Vagina (tissue), 2 donors: Measurements from ENCODE around the gene NFIA. TPM values are rescaled to one million over a fixed set of nuclear protein-coding genes. Genes with fewer than 3 reads are reported as not detected.

Experiments used
- DNase-seq, 2 donors: peaks; one replicate each; pipeline ENCODE4 v3.0.0-alpha.2; 2017; ENCODE audit errors: extremely low spot score in 2 of 2
- H3K27ac ChIP-seq: fragments of 200-600 bp; sonication (generic); one replicate; pipeline ENCODE4 v1.5.1; 2019
- H3K27me3 ChIP-seq: fragments of 200-600 bp; sonication (generic); one replicate; pipeline ENCODE4 v1.5.1; 2019
- H3K36me3 ChIP-seq, 2 donors: fragments of 200-600 bp; sonication (generic); one replicate each; pipeline ENCODE4 v1.5.1; 2017 to 2019
- H3K4me1 ChIP-seq: fragments of 200-600 bp; sonication (generic); one replicate; pipeline ENCODE4 v1.5.1; 2019
- H3K4me3 ChIP-seq, 2 donors: fragments of 200-600 bp; sonication (generic); 1 replicate in 1 of 2; 2 replicates in 1 of 2; pipeline ENCODE4 v1.5.1; 2016 to 2019
- H3K9me3 ChIP-seq: fragments of 200-600 bp; sonication (generic); one replicate; pipeline ENCODE4 v1.5.1; 2019
- POLR2A ChIP-seq, 2 donors: fragments of 450-650 bp; IDR thresholded peaks; one replicate each; pipeline ENCODE4 v1.6.1; 2017; ENCODE audit warnings: antibody characterized with exemption in 2 of 2, mild to moderate bottlenecking in 2 of 2, moderate library complexity in 2 of 2
- POLR2AphosphoS5 ChIP-seq, 2 donors: sonication (generic); formaldehyde crosslinking; IDR thresholded peaks; one replicate each; pipeline ENCODE4 v1.9.0; 2017; ENCODE audit warnings: antibody characterized with exemption in 2 of 2, mild to moderate bottlenecking in 2 of 2, low read depth in 1 of 2; ENCODE audit not compliant: insufficient read depth in 1 of 2
- intact Hi-C: fragments of 100-400 bp; cut with DNase I; formaldehyde crosslinking; loops from one replicate; pipeline ENCODE4 v1.15.1; 2023
- total RNA-seq: library from RNA; depleted of rRNA; stranded (reverse); fragments of >200 nt; gene quantifications from one replicate; pipeline ENCODE4 v1.2.3, GENCODE V29; 2016
- TF ChIP-seq, protein P1 (sequence below), 3 experiments: fragments of 450-650 bp in 2 of 3; fragments of 200-600 bp in 1 of 3; sonication (generic) in 1 of 3; IDR thresholded peaks; one replicate each; pipeline ENCODE4 v1.5.1; 2017 to 2019; ENCODE audit warnings: antibody characterized with exemption in 3 of 3, mild to moderate bottlenecking in 2 of 3, moderate library complexity in 2 of 3

The NFIA gene
- total RNA-seq, 1 donor from 2014 or later = 59.2 TPM

DNA sequence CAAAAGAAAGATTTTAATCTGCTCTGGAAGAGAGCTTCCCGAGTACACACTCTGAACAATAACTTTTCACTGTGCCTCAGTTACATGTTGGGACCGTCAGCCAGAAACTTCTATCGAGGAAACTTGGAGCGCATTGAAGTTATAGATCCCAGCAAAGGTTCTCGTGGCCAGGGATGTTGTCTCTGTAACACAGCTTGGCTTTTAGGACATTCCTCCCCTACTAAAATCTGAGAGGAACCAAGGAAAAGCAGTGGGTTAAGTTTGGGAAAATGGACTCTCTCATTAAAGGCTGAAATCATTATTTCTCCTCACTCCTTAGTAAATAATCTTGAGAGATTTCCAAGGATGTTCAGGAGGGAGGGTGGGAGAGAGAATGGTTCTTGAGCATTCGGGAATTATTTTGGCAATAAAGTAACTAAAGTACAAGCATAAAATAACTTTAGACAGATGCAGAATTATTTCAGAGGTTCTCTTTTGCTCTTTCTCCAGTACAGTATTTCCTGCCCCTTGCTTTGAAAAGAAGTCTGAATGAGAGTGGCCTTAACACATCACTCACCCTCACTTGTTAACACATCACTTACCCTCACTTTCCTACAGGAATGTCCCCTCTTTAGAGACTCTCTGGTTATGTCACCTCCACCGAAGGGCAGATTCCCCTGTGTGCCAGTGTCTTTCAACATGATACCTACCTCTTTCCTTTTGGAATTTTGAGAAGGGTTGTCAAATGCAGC, 1.8 kb upstream of the NFIA start:
- Histone ChIP-seq H3K4me1 (peaks cover 55% of the 10 kb centered on the region), H3K27me3 (no peaks in the 10 kb centered on the region), H3K4me3 (peak overlapping the region; percentile 4 to 94), H3K27ac (peak overlapping the region; percentile 95), H3K36me3 (no peaks in the 10 kb centered on the region), H3K9me3 (no peaks in the 10 kb centered on the region)
- no peak for DNase-seq
- TF ChIP-seq, protein P1, sequence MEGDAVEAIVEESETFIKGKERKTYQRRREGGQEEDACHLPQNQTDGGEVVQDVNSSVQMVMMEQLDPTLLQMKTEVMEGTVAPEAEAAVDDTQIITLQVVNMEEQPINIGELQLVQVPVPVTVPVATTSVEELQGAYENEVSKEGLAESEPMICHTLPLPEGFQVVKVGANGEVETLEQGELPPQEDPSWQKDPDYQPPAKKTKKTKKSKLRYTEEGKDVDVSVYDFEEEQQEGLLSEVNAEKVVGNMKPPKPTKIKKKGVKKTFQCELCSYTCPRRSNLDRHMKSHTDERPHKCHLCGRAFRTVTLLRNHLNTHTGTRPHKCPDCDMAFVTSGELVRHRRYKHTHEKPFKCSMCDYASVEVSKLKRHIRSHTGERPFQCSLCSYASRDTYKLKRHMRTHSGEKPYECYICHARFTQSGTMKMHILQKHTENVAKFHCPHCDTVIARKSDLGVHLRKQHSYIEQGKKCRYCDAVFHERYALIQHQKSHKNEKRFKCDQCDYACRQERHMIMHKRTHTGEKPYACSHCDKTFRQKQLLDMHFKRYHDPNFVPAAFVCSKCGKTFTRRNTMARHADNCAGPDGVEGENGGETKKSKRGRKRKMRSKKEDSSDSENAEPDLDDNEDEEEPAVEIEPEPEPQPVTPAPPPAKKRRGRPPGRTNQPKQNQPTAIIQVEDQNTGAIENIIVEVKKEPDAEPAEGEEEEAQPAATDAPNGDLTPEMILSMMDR (IDR thresholded peaks at IDR 0.05) = no peak
- TF ChIP-seq POLR2AphosphoS5 (IDR thresholded peaks at IDR 0.05; ENCODE audit: insufficient read depth in 1 of 2, low read depth in 1 of 2) (no peak), POLR2A (IDR thresholded peaks at IDR 0.05) (no peak)
- intact Hi-C loops = loop anchor here (2.0 to 10.0 kb wide), 3 partner anchors 30 to 372 kb away; no protein-coding TSS in a partner anchor

DNA sequence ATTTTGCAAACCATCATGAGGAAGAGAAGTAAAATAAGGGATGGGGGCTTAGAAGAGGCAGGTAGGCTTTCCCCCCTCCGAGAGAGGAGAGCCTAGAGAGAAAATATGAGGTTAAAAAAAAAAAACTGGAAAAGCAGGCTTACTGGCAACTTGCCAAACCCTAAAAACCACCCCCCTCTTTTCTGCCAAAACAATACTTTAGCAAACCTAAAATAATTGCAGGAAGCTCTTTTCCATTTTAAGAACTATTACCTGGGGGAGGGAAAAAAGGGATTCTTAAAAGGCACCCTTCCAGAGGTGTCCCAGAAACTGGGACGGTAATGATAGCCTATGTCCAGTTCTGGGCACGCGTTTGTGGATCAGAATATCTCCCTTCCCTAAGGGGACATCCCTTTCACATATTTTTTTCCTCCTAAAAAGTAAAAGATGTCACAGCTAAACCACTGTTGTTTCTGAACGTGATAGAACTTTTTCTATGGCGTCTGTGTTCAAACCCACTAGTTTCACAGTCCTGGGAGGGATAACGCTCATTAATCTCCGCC, 1.1 kb upstream of the NFIA start:
- H3K4me3 ChIP-seq = peak overlapping the region; percentile 93 to 94
- H3K4me1 ChIP-seq = peaks cover 56% of the 10 kb centered on the region
- H3K9me3 ChIP-seq = no peaks in the 10 kb centered on the region
- intact Hi-C loops = loop anchor here (2.0 to 10.0 kb wide), 3 partner anchors 30 to 371 kb away; no protein-coding TSS in a partner anchor
- peak overlapping the region; percentile 95 for H3K27ac ChIP-seq
- TF ChIP-seq, protein P1 (IDR thresholded peaks at IDR 0.05) = no peak
- TF ChIP-seq POLR2A (IDR thresholded peaks at IDR 0.05) (no peak), POLR2AphosphoS5 (IDR thresholded peaks at IDR 0.05; ENCODE audit: insufficient read depth in 1 of 2, low read depth in 1 of 2) (no peak)
- no peaks in the 10 kb centered on the region for H3K36me3 ChIP-seq
- no peaks in the 10 kb centered on the region for H3K27me3 ChIP-seq
- DNase-seq = no peak

DNA sequence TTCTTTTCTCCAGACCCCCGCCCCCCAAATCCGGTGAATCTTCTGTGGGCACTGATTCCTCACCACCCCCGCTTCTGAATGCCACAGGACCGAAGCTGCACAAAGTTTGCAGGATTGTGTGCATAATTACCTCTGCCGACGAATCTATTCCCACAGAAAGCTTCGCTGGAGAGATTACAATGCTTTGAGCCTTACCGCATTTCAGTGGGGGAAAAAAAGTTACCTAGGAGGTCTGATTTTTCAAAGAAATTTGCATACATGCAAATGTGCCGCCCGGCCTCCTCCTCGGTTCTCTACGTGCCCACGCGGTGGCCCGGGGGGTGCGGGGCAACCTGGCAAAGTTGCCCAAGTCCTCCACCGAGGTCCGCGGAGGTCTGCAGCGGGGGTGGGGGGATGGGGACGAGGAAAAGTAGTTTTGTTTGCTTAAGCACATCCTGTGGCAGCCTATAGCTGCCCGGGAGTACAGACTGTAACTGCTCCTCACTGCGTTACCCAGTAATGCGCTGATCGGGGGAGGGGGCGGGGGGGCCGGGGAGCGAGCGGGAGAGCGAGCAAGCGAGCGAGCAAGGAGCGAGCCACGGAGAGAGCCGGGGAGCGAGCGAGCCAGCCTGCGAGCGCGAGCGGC, 563 bp upstream of the NFIA start:
- peak overlapping the region; percentile 95 for H3K27ac ChIP-seq
- intact Hi-C loops = loop anchor here (2.0 to 10.0 kb wide), 3 partner anchors 31 to 371 kb away; no protein-coding TSS in a partner anchor
- H3K36me3 ChIP-seq = no peaks in the 10 kb centered on the region
- TF ChIP-seq POLR2A (IDR thresholded peaks at IDR 0.05) = no peak
- TF ChIP-seq, protein P1 (IDR thresholded peaks at IDR 0.05) = no peak
- peak in 1 of 2 donors; percentile 40 for TF ChIP-seq POLR2AphosphoS5 (IDR thresholded peaks at IDR 0.05; ENCODE audit: insufficient read depth in 1 of 2, low read depth in 1 of 2)
- peaks cover 54% of the 10 kb centered on the region for H3K4me1 ChIP-seq
- H3K4me3 ChIP-seq = peak overlapping the region; percentile 93 to 94
- H3K9me3 ChIP-seq = no peaks in the 10 kb centered on the region
- H3K27me3 ChIP-seq = no peaks in the 10 kb centered on the region
- no peak for DNase-seq

DNA sequence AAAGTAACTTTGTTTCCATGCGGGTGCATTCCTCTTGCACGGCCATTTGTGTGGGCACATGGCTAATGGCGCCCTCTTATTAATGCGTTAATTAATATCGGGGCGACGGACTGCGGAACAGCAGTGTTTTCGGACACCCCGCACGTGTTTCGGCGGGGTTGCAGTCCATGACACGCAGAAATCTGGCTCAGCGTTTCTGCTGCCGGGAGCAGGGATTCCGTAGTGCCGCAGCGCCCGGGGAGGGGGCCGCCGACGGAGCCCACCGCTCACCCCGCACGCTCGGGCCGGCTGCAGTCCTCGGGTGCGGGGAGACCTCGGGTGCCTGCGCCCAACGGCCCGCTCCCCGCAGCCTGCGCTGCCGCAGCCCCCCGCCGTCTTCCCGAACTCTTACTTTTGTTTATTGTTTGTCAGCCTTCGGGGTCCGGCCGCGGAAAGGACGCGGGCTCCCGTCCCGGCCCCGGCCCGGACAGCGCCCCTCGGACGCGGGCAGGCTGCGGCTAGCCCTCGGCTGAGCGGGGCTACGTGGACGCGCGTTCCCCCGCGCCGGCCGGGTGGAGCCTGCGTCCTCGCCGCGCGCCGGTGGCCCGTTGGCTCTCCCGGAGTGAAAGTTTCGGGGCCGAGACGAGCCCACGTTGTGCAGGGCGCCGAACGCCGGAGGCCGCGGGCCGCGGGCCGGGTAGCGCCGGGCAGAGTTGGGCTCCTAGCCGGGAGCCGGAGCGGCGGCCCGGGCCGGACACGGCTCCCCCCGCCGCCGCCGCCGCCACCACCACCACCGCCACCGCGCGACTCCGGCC, 849 bp downstream of the NFIA start:
- TF ChIP-seq, protein P1 (IDR thresholded peaks at IDR 0.05) = no peak
- TF ChIP-seq POLR2A (IDR thresholded peaks at IDR 0.05) = no peak
- peak in 1 of 2 donors; percentile 27 for TF ChIP-seq POLR2AphosphoS5 (IDR thresholded peaks at IDR 0.05; ENCODE audit: insufficient read depth in 1 of 2, low read depth in 1 of 2)
- Histone ChIP-seq H3K4me1 (peaks cover 61% of the 10 kb centered on the region), H3K36me3 (peaks cover 0 to 3% of the 10 kb centered on the region in 2 donors), H3K9me3 (no peaks in the 10 kb centered on the region), H3K4me3 (peak overlapping the region; percentile 93 to 94), H3K27me3 (no peaks in the 10 kb centered on the region), H3K27ac (peak overlapping the region; percentile 95)
- intact Hi-C loops = loop anchor here (5.0 to 10.0 kb wide), 2 partner anchors 252 to 369 kb away; no protein-coding TSS in a partner anchor
- no peak for DNase-seq
